ENCODE data around the gene HPS5. TPM values are rescaled to one million over a fixed set of nuclear protein-coding genes. Genes with fewer than 3 reads are reported as not detected.

The HPS5 gene
- total and polyA plus RNA-seq, 2 of the 13 experiments (the other 11 are each of a cell fraction or from before 2014, with no cell fraction given): 6.6 to 25.5 TPM

GRCh38 chr11:18321578-18321968, 367 bp downstream of the HPS5 start (continued):
- TF ChIP-seq, protein P1, sequence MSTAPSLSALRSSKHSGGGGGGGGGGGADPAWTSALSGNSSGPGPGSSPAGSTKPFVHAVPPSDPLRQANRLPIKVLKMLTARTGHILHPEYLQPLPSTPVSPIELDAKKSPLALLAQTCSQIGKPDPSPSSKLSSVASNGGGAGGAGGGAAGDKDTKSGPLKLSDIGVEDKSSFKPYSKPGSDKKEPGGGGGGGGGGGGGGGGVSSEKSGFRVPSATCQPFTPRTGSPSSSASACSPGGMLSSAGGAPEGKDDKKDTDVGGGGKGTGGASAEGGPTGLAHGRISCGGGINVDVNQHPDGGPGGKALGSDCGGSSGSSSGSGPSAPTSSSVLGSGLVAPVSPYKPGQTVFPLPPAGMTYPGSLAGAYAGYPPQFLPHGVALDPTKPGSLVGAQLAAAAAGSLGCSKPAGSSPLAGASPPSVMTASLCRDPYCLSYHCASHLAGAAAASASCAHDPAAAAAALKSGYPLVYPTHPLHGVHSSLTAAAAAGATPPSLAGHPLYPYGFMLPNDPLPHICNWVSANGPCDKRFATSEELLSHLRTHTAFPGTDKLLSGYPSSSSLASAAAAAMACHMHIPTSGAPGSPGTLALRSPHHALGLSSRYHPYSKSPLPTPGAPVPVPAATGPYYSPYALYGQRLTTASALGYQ (CRISPR knock-in tag; IDR thresholded peaks at IDR 0.05): 0 out of 2 replicates have a peak, but pooled peaks have one; percentile 14
- TF ChIP-seq, protein P2, sequence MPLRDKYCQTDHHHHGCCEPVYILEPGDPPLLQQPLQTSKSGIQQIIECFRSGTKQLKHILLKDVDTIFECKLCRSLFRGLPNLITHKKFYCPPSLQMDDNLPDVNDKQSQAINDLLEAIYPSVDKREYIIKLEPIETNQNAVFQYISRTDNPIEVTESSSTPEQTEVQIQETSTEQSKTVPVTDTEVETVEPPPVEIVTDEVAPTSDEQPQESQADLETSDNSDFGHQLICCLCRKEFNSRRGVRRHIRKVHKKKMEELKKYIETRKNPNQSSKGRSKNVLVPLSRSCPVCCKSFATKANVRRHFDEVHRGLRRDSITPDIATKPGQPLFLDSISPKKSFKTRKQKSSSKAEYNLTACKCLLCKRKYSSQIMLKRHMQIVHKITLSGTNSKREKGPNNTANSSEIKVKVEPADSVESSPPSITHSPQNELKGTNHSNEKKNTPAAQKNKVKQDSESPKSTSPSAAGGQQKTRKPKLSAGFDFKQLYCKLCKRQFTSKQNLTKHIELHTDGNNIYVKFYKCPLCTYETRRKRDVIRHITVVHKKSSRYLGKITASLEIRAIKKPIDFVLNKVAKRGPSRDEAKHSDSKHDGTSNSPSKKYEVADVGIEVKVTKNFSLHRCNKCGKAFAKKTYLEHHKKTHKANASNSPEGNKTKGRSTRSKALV (CRISPR knock-in tag; IDR thresholded peaks at IDR 0.05): 0 out of 2 replicates have a peak, but pooled peaks have one; percentile 34

- H3K27me3 ChIP-seq (ENCODE audit: control insufficient read depth in 1 of 2, insufficient read depth in 2 of 2, low read length in 2 of 2): no peaks in the 10 kb centered on the region; a peak in 1 of 5 replicates
- peaks cover 82% of the 10 kb centered on the region for H3K79me2 ChIP-seq (ENCODE audit: insufficient read depth, low read length)
- POLR2A ChIA-PET: interaction anchor here (1.0 to 4.2 kb wide), 5 partner anchors 63 to 206 kb away, joined by 3 to 36 read pairs (median 7); partner anchors contain the start of genes LDHA and TSG101
- H3K9ac ChIP-seq (ENCODE audit: insufficient read depth, low read depth, low read length): peak overlapping the region; percentile 94
- in situ Hi-C loops (cut with HindIII; ENCODE audit: extremely low pct_ligation_motif_present, low pct_unique_long_range_greater_than_20kb) (no loop called here), intact Hi-C loops (cut with micrococcal nuclease; ENCODE audit: unreplicated experiment) (loop anchor here (5.0 to 10.0 kb wide), 5 partner anchors 62 to 312 kb away; partner anchors contain the start of genes MRGPRX4, SAA4 and SPTY2D1)
- no peaks in the 10 kb centered on the region for H4K20me1 ChIP-seq (ENCODE audit: insufficient read depth, low read length)
- H3K4me2 ChIP-seq (ENCODE audit: low read depth, low read length): peak overlapping the region; percentile 96
- no peak for ATAC-seq
- peaks cover 61% of the 10 kb centered on the region for H3K4me1 ChIP-seq (ENCODE audit: insufficient read depth, low read length)
- no peak for DNase-seq (ENCODE audit: low spot score)
- no peak overlapping the region for H3K27ac ChIP-seq (ENCODE audit: extremely low read length, insufficient read depth, low read length)
- no TSS peak for BruUV-seq (replicated peaks)
- H2AFZ ChIP-seq (ENCODE audit: low read length): no peak overlapping the region
- H3K36me3 ChIP-seq (replicated peaks in 1 of 2; ENCODE audit: control insufficient read depth in 1 of 2, insufficient read depth in 2 of 2, low read length in 2 of 2): peaks cover 2 to 7% of the 10 kb centered on the region in 2 experiments; a peak in 4 of 5 replicates
- H3K9me3 ChIP-seq (ENCODE audit: low read length): no peaks in the 10 kb centered on the region
- H3K4me3 ChIP-seq (replicated peaks in 1 of 3; ENCODE audit: insufficient read depth in 1 of 3, low read depth in 2 of 3, low read length in 3 of 3): peak overlapping the region; percentile 71 to 78 (median 78); a peak in 5 of 6 replicates
- CTCF ChIA-PET (ENCODE audit: low intra/inter-chr PET ratio, low total read pairs): no interaction called here
- FAIRE-seq: no peak
- no peak for TF ChIP-seq HOXD1 (CRISPR knock-in tag; IDR thresholded peaks at IDR 0.05)
- no peak for TF ChIP-seq ZNF101 (CRISPR knock-in tag; IDR thresholded peaks at IDR 0.05; ENCODE audit: borderline replicate concordance, low read depth)
- no peak for TF ChIP-seq KAT8 (CRISPR knock-in tag; IDR thresholded peaks at IDR 0.05)
- TF ChIP-seq ZNF839 (CRISPR knock-in tag; IDR thresholded peaks at IDR 0.05; ENCODE audit: borderline replicate concordance): no peak
- no peak for TF ChIP-seq HIVEP1 (CRISPR knock-in tag; IDR thresholded peaks at IDR 0.05)
- TF ChIP-seq, protein P3, sequence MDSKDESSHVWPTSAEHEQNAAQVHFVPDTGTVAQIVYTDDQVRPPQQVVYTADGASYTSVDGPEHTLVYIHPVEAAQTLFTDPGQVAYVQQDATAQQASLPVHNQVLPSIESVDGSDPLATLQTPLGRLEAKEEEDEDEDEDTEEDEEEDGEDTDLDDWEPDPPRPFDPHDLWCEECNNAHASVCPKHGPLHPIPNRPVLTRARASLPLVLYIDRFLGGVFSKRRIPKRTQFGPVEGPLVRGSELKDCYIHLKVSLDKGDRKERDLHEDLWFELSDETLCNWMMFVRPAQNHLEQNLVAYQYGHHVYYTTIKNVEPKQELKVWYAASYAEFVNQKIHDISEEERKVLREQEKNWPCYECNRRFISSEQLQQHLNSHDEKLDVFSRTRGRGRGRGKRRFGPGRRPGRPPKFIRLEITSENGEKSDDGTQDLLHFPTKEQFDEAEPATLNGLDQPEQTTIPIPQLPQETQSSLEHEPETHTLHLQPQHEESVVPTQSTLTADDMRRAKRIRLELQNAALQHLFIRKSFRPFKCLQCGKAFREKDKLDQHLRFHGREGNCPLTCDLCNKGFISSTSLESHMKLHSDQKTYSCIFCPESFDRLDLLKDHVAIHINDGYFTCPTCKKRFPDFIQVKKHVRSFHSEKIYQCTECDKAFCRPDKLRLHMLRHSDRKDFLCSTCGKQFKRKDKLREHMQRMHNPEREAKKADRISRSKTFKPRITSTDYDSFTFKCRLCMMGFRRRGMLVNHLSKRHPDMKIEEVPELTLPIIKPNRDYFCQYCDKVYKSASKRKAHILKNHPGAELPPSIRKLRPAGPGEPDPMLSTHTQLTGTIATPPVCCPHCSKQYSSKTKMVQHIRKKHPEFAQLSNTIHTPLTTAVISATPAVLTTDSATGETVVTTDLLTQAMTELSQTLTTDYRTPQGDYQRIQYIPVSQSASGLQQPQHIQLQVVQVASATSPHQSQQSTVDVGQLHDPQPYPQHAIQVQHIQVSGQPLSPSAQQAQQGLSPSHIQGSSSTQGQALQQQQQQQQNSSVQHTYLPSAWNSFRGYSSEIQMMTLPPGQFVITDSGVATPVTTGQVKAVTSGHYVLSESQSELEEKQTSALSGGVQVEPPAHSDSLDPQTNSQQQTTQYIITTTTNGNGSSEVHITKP (CRISPR knock-in tag; IDR thresholded peaks at IDR 0.05; ENCODE audit: low read depth): no peak
- no peak for TF ChIP-seq ZNF556 (CRISPR knock-in tag; IDR thresholded peaks at IDR 0.05; ENCODE audit: borderline replicate concordance)
- TF ChIP-seq HNF4G (IDR thresholded peaks at IDR 0.05; ENCODE audit: borderline replicate concordance, low read depth, low read length): no peak
- TF ChIP-seq HNF4G (CRISPR knock-in tag; IDR thresholded peaks at IDR 0.05; ENCODE audit: borderline replicate concordance, low read depth): no peak
- no peak for TF ChIP-seq SMAD9 (CRISPR knock-in tag; IDR thresholded peaks at IDR 0.05)
- TF ChIP-seq ZNF451 (CRISPR knock-in tag; IDR thresholded peaks at IDR 0.05): no peak
- TF ChIP-seq ZBTB7B (CRISPR knock-in tag; IDR thresholded peaks at IDR 0.05): no peak
- no peak for TF ChIP-seq ZNF441 (CRISPR knock-in tag; IDR thresholded peaks at IDR 0.05; ENCODE audit: borderline replicate concordance)
- TF ChIP-seq PHF20 (CRISPR knock-in tag; IDR thresholded peaks at IDR 0.05): no peak
- TF ChIP-seq CHCHD3 (CRISPR knock-in tag; IDR thresholded peaks at IDR 0.05): no peak
Observed at GRCh38 chr11:18320617-18321016, 1.3 kb downstream of the HPS5 start.
